CD14-positive monocyte (primary cell): ENCODE results near the gene NFE2L2. TPM values are rescaled to one million over a fixed set of nuclear protein-coding genes. Genes with fewer than 3 reads are reported as not detected.

Experiments used
- DNase-seq, 3 donors: peaks; one replicate each; pipeline ENCODE4 v3.0.0-alpha.2; 2011 to 2022
- H2AFZ ChIP-seq: 2 replicates; pipeline ENCODE4 v1.6.0; 2012; ENCODE audit warnings: mild to moderate bottlenecking, low read depth, low read length, inconsistent platforms; ENCODE audit not compliant: insufficient read depth, poor library complexity, severe bottlenecking
- H3K27ac ChIP-seq, 2 donors: 1 replicate in 1 of 2; 2 replicates in 1 of 2; pipeline ENCODE4 v1.5.1; 2012 to 2013; ENCODE audit warnings: low read length in 2 of 2, control low read depth in 1 of 2, inconsistent platforms in 1 of 2, low read depth in 1 of 2, mild to moderate bottlenecking in 1 of 2
- H3K27me3 ChIP-seq, 2 donors: one replicate each; pipeline versions ENCODE4 v1.6.0 to v1.6.1; 2011 to 2013; ENCODE audit warnings: low read length in 2 of 2; ENCODE audit not compliant: control insufficient read depth in 2 of 2, insufficient read depth in 2 of 2
- H3K36me3 ChIP-seq, 2 donors: replicated peaks in 1 of 2; 1 replicate in 1 of 2; 2 replicates in 1 of 2; pipeline versions ENCODE4 v1.5.1 to v1.6.1; 2012 to 2013; ENCODE audit warnings: low read length in 2 of 2, control low read depth in 1 of 2, inconsistent platforms in 1 of 2, mild to moderate bottlenecking in 1 of 2; ENCODE audit not compliant: insufficient read depth in 2 of 2, control insufficient read depth in 1 of 2
- H3K4me1 ChIP-seq, 2 donors: 1 replicate in 1 of 2; 2 replicates in 1 of 2; pipeline versions ENCODE4 v1.5.1 to v1.6.1; 2012 to 2013; ENCODE audit warnings: low read length in 2 of 2, control low read depth in 1 of 2, inconsistent platforms in 1 of 2, mild to moderate bottlenecking in 1 of 2, moderate library complexity in 1 of 2; ENCODE audit not compliant: insufficient read depth in 2 of 2, control insufficient read depth in 1 of 2
- H3K4me2 ChIP-seq: replicated peaks from 2 replicates; pipeline ENCODE3; 2012; ENCODE audit warnings: low read length, moderate library complexity, mild to moderate bottlenecking; ENCODE audit not compliant: poor library complexity, severe bottlenecking; ENCODE audit errors: extremely low read depth
- H3K4me3 ChIP-seq, 3 experiments: fragments of 200-600 bp in 1 of 3; sonication (generic) in 1 of 3; replicated peaks in 1 of 3; 1 replicate in 2 of 3; 2 replicates in 1 of 3; pipeline ENCODE4 v1.5.1; 2011 to 2013; ENCODE audit warnings: low read length in 3 of 3, mild to moderate bottlenecking in 3 of 3, control low read depth in 2 of 3, low read depth in 2 of 3, inconsistent platforms in 1 of 3, moderate library complexity in 1 of 3
- H3K79me2 ChIP-seq: 2 replicates; pipeline ENCODE4 v1.6.0; 2012; ENCODE audit warnings: mild to moderate bottlenecking, control low read depth, inconsistent platforms, low read length, moderate library complexity; ENCODE audit not compliant: insufficient read depth
- H3K9ac ChIP-seq: 2 replicates; pipeline ENCODE4 v1.6.0; 2017; ENCODE audit warnings: low read length, mild to moderate bottlenecking; ENCODE audit not compliant: insufficient read depth, poor library complexity, severe bottlenecking
- H3K9me3 ChIP-seq, 2 donors: replicated peaks in 1 of 2; 1 replicate in 1 of 2; 2 replicates in 1 of 2; pipeline versions ENCODE4 v1.5.1 to v1.6.1; 2012 to 2013; ENCODE audit warnings: low read length in 2 of 2, control low read depth in 1 of 2; ENCODE audit not compliant: control insufficient read depth in 1 of 2, insufficient read depth in 1 of 2
- H4K20me1 ChIP-seq: 2 replicates; pipeline ENCODE4 v1.6.0; 2012; ENCODE audit warnings: mild to moderate bottlenecking, low read length, control low read depth, moderate library complexity; ENCODE audit not compliant: insufficient read depth
- H3K27ac Mint-ChIP-seq, 7 donors: one replicate each; pipeline ENCODE4 v1.8.0; 2020; ENCODE audit warnings: mild to moderate bottlenecking in 7 of 7, mixed read lengths in 7 of 7, moderate library complexity in 6 of 7, inconsistent platforms in 2 of 7
- H3K27me3 Mint-ChIP-seq, 3 donors: one replicate each; pipeline ENCODE4 v1.8.0; 2021 to 2022; ENCODE audit warnings: low read depth in 3 of 3, mild to moderate bottlenecking in 3 of 3, mixed read lengths in 3 of 3, moderate library complexity in 3 of 3, inconsistent platforms in 1 of 3
- H3K36me3 Mint-ChIP-seq, 2 donors: one replicate each; pipeline ENCODE4 v1.8.0; 2020; ENCODE audit warnings: mixed read lengths in 2 of 2, inconsistent platforms in 1 of 2, mild to moderate bottlenecking in 1 of 2
- H3K4me1 Mint-ChIP-seq: one replicate; pipeline ENCODE4 v1.8.0; 2020; ENCODE audit warnings: mild to moderate bottlenecking, mixed read lengths
- H3K4me3 Mint-ChIP-seq, 2 donors: one replicate each; pipeline ENCODE4 v1.8.0; 2020; ENCODE audit warnings: mild to moderate bottlenecking in 2 of 2, mixed read lengths in 2 of 2, moderate library complexity in 1 of 2
- H3K9me3 Mint-ChIP-seq, 7 donors: one replicate each; pipeline ENCODE4 v1.8.0; 2020 to 2022; ENCODE audit warnings: mixed read lengths in 7 of 7, mild to moderate bottlenecking in 6 of 7, moderate library complexity in 6 of 7, inconsistent platforms in 2 of 7
- WGBS: methylation state at CpG from one replicate; pipeline ENCODE4 v1.1.5; 2013; ENCODE audit warnings: missing lambda C conversion rate; ENCODE audit not compliant: insufficient coverage; 5-methylcytosine and 5-hydroxymethylcytosine counted together
- intact Hi-C, 2 donors: fragments of 100-400 bp; cut with micrococcal nuclease; formaldehyde crosslinking; loops; one replicate each; pipeline versions ENCODE4 v1.15.0 to v1.15.1; 2023
- polyA plus RNA-seq, 3 donors: library from polyadenylated mRNA; depleted of rRNA in 1 of 3; unstranded in 2 of 3; stranded (reverse) in 1 of 3; fragments of 300-500 nt in 2 of 3; fragments of >200 nt in 1 of 3; fragmentation: Illumina TruSeq in 2 of 3; gene quantifications; 1 replicate in 2 of 3; 2 replicates in 1 of 3; pipeline ENCODE4 v1.2.3, GENCODE V29; 2012 to 2021
- TF ChIP-seq, protein P1 (sequence below): fragments of 200-600 bp; IDR thresholded peaks from one replicate; pipeline ENCODE4 v1.8.0; 2022; ENCODE audit warnings: antibody characterized with exemption, mild to moderate bottlenecking

The NFE2L2 gene
- polyA plus RNA-seq, 3 donors, result 38.7 to 51.6 (median 46.6) TPM

DNA sequence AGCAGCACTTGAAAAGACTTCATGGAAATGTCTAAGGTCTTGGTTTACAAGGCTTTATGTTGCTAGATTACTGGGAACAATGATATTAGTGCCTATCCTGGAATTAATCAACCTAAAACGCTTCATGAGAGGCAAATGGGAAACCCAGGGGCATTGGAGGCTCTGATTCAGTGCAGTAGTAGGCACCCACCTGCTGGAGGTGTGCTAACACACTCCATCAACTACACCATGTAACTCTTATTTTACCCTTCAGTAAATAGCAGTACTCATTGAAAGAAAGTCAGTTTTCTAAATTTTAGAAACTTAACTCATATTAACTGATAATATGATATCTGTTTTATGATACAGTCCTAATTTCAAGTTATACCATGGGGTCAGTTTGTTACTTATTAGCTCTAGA lies 69.3 kb downstream of the NFE2L2 start:
- H4K20me1 ChIP-seq, result no peaks in the 10 kb centered on the region
- DNase-seq, result no peak
- H3K4me1 Mint-ChIP-seq, result no peaks in the 10 kb centered on the region

GRCh38 chr2:177193240-177193639 lies 71.3 kb downstream of the NFE2L2 start:
- Histone ChIP-seq H3K4me2 (no peak overlapping the region), H4K20me1 (no peaks in the 10 kb centered on the region), H3K27ac (no peak overlapping the region), H3K79me2 (no peaks in the 10 kb centered on the region), H3K4me1 (no peaks in the 10 kb centered on the region), H3K4me3 (no peak overlapping the region), H3K9ac (no peak overlapping the region), H3K9me3 (no peaks in the 10 kb centered on the region), H3K36me3 (no peaks in the 10 kb centered on the region), H3K27me3 (no peaks in the 10 kb centered on the region), H2AFZ (no peak overlapping the region)
- H3K36me3 Mint-ChIP-seq, result no peaks in the 10 kb centered on the region
- H3K9me3 Mint-ChIP-seq, result no peaks in the 10 kb centered on the region
- TF ChIP-seq, protein P1, sequence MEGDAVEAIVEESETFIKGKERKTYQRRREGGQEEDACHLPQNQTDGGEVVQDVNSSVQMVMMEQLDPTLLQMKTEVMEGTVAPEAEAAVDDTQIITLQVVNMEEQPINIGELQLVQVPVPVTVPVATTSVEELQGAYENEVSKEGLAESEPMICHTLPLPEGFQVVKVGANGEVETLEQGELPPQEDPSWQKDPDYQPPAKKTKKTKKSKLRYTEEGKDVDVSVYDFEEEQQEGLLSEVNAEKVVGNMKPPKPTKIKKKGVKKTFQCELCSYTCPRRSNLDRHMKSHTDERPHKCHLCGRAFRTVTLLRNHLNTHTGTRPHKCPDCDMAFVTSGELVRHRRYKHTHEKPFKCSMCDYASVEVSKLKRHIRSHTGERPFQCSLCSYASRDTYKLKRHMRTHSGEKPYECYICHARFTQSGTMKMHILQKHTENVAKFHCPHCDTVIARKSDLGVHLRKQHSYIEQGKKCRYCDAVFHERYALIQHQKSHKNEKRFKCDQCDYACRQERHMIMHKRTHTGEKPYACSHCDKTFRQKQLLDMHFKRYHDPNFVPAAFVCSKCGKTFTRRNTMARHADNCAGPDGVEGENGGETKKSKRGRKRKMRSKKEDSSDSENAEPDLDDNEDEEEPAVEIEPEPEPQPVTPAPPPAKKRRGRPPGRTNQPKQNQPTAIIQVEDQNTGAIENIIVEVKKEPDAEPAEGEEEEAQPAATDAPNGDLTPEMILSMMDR, result no peak
- intact Hi-C loops, result no loop called here
- H3K4me1 Mint-ChIP-seq, result no peaks in the 10 kb centered on the region
- no peak overlapping the region for H3K4me3 Mint-ChIP-seq
- DNase-seq, result no peak
- no CpG with 5 or more reads among the region's 4 CpGs for WGBS
- peaks cover 0 to 5% (median 0%) of the 10 kb centered on the region in 3 donors for H3K27me3 Mint-ChIP-seq
- no peak overlapping the region for H3K27ac Mint-ChIP-seq

More for the DNA sequence above, 69.3 kb downstream of the NFE2L2 start:
- H3K9me3 Mint-ChIP-seq, result no peaks in the 10 kb centered on the region
- Histone ChIP-seq H2AFZ (no peak overlapping the region), H3K4me2 (no peak overlapping the region), H3K9ac (no peak overlapping the region), H3K4me1 (no peaks in the 10 kb centered on the region), H3K36me3 (no peaks in the 10 kb centered on the region), H3K27me3 (no peaks in the 10 kb centered on the region), H3K27ac (no peak overlapping the region), H3K9me3 (no peaks in the 10 kb centered on the region), H3K79me2 (no peaks in the 10 kb centered on the region), H3K4me3 (no peak overlapping the region)
- no peaks in the 10 kb centered on the region for H3K36me3 Mint-ChIP-seq
- WGBS, result no CpG with 5 or more reads among the region's 1 CpG
- peaks cover 0 to 7% (median 0%) of the 10 kb centered on the region in 3 donors for H3K27me3 Mint-ChIP-seq
- TF ChIP-seq, protein P1, result no peak
- no peak overlapping the region for H3K27ac Mint-ChIP-seq
- intact Hi-C loops, result no loop called here
- no peak overlapping the region for H3K4me3 Mint-ChIP-seq
